GM12878 (cell line): ENCODE results near the gene SCN8A. TPM values are rescaled to one million over a fixed set of nuclear protein-coding genes. Genes with fewer than 3 reads are reported as not detected.

Source experiments
- ATAC-seq: fragments of 200-7000 bp; cut with Tn5 transposase; 3 replicates; pipeline ENCODE4 v1.9.1; 2020; ENCODE audit warnings: mild to moderate bottlenecking, moderate library complexity
- BruUV-seq: library from RNA; stranded (reverse); fragments of 400-500 nt; replicated peaks from 2 replicates; lab custom pipeline; 2021; lab: Mats Ljungman, UMichigan
- CTCF ChIA-PET: fragments of 300-600 bp; sonication (Branson Sonifier 250); formaldehyde crosslinking; extraction: SDS; loops from one replicate; lab custom pipeline; 2021; ENCODE audit warnings: inconsistent platforms; lab: Yijun Ruan, JAX
- POLR2A ChIA-PET: fragments of 350-600 bp; formaldehyde crosslinking; extraction: SDS; loops from one replicate; lab custom pipeline; 2021; ENCODE audit warnings: inconsistent platforms; lab: Charles Lee
- RAD21 ChIA-PET: fragments of 300-600 bp; sonication (Branson Sonifier 250); formaldehyde crosslinking; loops from one replicate; lab custom pipeline; 2023; ENCODE audit warnings: antibody characterized with exemption; ENCODE audit not compliant: unreplicated experiment; lab: Charles Lee
- SMC1A ChIA-PET: fragments of 300-600 bp; sonication (Branson Sonifier 250); formaldehyde crosslinking; loops from one replicate; lab custom pipeline; 2023; ENCODE audit not compliant: unreplicated experiment, uncharacterized antibody; lab: Charles Lee
- DNase-seq: peaks from one replicate; pipeline ENCODE4 v3.0.0-alpha.2; 2011; ENCODE audit warnings: low read depth, low spot score
- FAIRE-seq: peaks from 3 replicates; lab custom pipeline; 2011; peaks lifted over from hg19 to GRCh38; lab: Jason Lieb, UNC
- H2AFZ ChIP-seq: 2 replicates; pipeline ENCODE4 v1.6.0; 2011; ENCODE audit warnings: low read depth, low read length, control low read depth; ENCODE audit not compliant: control insufficient read depth
- H3K27ac ChIP-seq: 2 replicates; pipeline ENCODE4 v1.5.1; 2011; ENCODE audit warnings: control low read depth; ENCODE audit not compliant: control insufficient read depth, insufficient read depth
- H3K27me3 ChIP-seq, 2 experiments: replicated peaks in 1 of 2; 2 replicates each; pipeline versions ENCODE4 v1.6.0 to v1.6.1; 2011; ENCODE audit warnings: low read length in 1 of 2; ENCODE audit not compliant: control insufficient read depth in 2 of 2, insufficient read depth in 2 of 2
- H3K36me3 ChIP-seq, 2 experiments: 2 replicates each; pipeline ENCODE4 v1.5.1; 2011; ENCODE audit warnings: low read length in 1 of 2; ENCODE audit not compliant: control insufficient read depth in 2 of 2, insufficient read depth in 2 of 2
- H3K4me1 ChIP-seq: 2 replicates; pipeline ENCODE4 v1.6.1; 2011; ENCODE audit warnings: mild to moderate bottlenecking, low read length, moderate library complexity, mixed read lengths; ENCODE audit not compliant: control insufficient read depth, insufficient read depth
- H3K4me2 ChIP-seq: 2 replicates; pipeline ENCODE4 v1.6.0; 2011; ENCODE audit warnings: control low read depth; ENCODE audit not compliant: control insufficient read depth, insufficient read depth
- H3K4me3 ChIP-seq: fragments of 200-600 bp; sonication (generic); 2 replicates; pipeline ENCODE4 v1.5.1; 2016
- H3K79me2 ChIP-seq: 2 replicates; pipeline ENCODE4 v1.6.0; 2011; ENCODE audit warnings: low read length; ENCODE audit not compliant: control insufficient read depth, insufficient read depth
- H3K9ac ChIP-seq: 2 replicates; pipeline ENCODE4 v1.8.0; 2011; ENCODE audit warnings: low read length, control low read depth, mixed read lengths; ENCODE audit not compliant: control insufficient read depth, insufficient read depth
- H3K9me3 ChIP-seq: replicated peaks from 3 replicates; pipeline ENCODE4 v1.5.1; 2011; ENCODE audit warnings: mild to moderate bottlenecking, low read length; ENCODE audit not compliant: control insufficient read depth, insufficient read depth
- H4K20me1 ChIP-seq: 2 replicates; pipeline ENCODE4 v1.6.0; 2011; ENCODE audit not compliant: control insufficient read depth, insufficient read depth
- BCL11A ChIP-seq: IDR thresholded peaks from 2 replicates; pipeline ENCODE4 v1.6.1; 2011; ENCODE audit warnings: low read depth, low read length
- EED ChIP-seq: sonication (generic); IDR thresholded peaks from 2 replicates; pipeline ENCODE4 v1.6.1; 2016; ENCODE audit warnings: antibody characterized with exemption, low read depth
- IKZF1 ChIP-seq: fragments of 450-650 bp; conservative IDR thresholded peaks from 2 replicates; pipeline ENCODE4 v1.6.1; 2017; ENCODE audit warnings: antibody characterized with exemption, mild to moderate bottlenecking
- JUNB ChIP-seq: IDR thresholded peaks from 2 replicates; pipeline ENCODE4 v1.6.1; 2016; ENCODE audit warnings: antibody characterized with exemption, mild to moderate bottlenecking
- NBN ChIP-seq: fragments of 450-650 bp; IDR thresholded peaks from 2 replicates; pipeline ENCODE4 v1.6.1; 2016
- POLR2AphosphoS2 ChIP-seq: IDR thresholded peaks from 2 replicates; pipeline ENCODE4 v1.6.1; 2011; ENCODE audit warnings: low read depth, mild to moderate bottlenecking, low read length, improper control_type of control experiment, moderate library complexity
- WGBS: methylation state at CpG from one replicate; pipeline ENCODE4 v1.1.6; 2016; ENCODE audit warnings: low lambda C conversion rate; ENCODE audit not compliant: insufficient replicate concordance, insufficient coverage; ENCODE audit errors: missing lambda C conversion rate; 5-methylcytosine and 5-hydroxymethylcytosine counted together
- in situ Hi-C: fragments of 300-500 bp; cut with MboI; formaldehyde crosslinking; loops from 9 replicates; pipeline ENCODE4 v1.14.3; 2018; ENCODE audit warnings: mixed read lengths
- intact Hi-C: fragments of 100-400 bp; cut with micrococcal nuclease; formaldehyde crosslinking; loops from one replicate; pipeline ENCODE4 v1.14.2; 2022; ENCODE audit not compliant: unreplicated experiment
- polyA plus RNA-seq, 11 experiments: library from polyadenylated mRNA; depleted of rRNA in 4 of 11; unstranded in 6 of 11; stranded (reverse) in 5 of 11; fragments of >200 nt; fragmentation: Nextera tagmentation in 4 of 11; fragmentation: Illumina TruSeq in 1 of 11; extraction: Ambion mirVana in 4 of 11; extraction: Trizol in 1 of 11; gene quantifications; 1 replicate in 1 of 11; 2 replicates in 10 of 11; pipeline versions ENCODE4 v1.2.1 to v1.2.3, GENCODE V29; 2011 to 2016; ENCODE audit warnings: inconsistent platforms in 2 of 11, missing spikeins in 2 of 11, low read depth in 1 of 11
- total RNA-seq, 4 experiments: library from RNA; depleted of rRNA in 3 of 4; stranded (reverse); fragments of >200 nt in 3 of 4; fragmentation: Illumina TruSeq in 1 of 4; extraction: Trizol in 1 of 4; gene quantifications; 2 replicates each; pipeline versions ENCODE4 v1.2.1 to v1.2.3, GENCODE V29; 2013 to 2021
- TF ChIP-seq, protein P1 (sequence below): fragments of 450-650 bp; IDR thresholded peaks from 2 replicates; pipeline ENCODE4 v1.6.1; 2017; ENCODE audit warnings: mild to moderate bottlenecking, moderate library complexity
- TF ChIP-seq, protein P2 (sequence below): fragments of 150-350 bp; IDR thresholded peaks from 2 replicates; pipeline ENCODE4 v1.6.1; 2016; ENCODE audit warnings: low read depth, low read length
- TF ChIP-seq, protein P3 (sequence below): fragments of 450-650 bp; IDR thresholded peaks from 2 replicates; pipeline ENCODE4 v1.6.1; 2017; ENCODE audit warnings: low read depth, mild to moderate bottlenecking, moderate library complexity
- TF ChIP-seq, protein P4 (sequence below): fragments of 150-350 bp; IDR thresholded peaks from 2 replicates; pipeline ENCODE4 v1.6.1; 2014; ENCODE audit warnings: mild to moderate bottlenecking, low read depth, low read length
- TF ChIP-seq, protein P5 (sequence below): fragments of 450-650 bp; IDR thresholded peaks from 2 replicates; pipeline ENCODE4 v1.6.1; 2017; ENCODE audit warnings: borderline replicate concordance

The SCN8A gene
- total and polyA plus RNA-seq, 10 of the 15 experiments (the other 5 are each of a cell fraction or from before 2014, with no cell fraction given), result 0.02 to 0.23 (median 0.06) TPM; not detected in 2

DNA sequence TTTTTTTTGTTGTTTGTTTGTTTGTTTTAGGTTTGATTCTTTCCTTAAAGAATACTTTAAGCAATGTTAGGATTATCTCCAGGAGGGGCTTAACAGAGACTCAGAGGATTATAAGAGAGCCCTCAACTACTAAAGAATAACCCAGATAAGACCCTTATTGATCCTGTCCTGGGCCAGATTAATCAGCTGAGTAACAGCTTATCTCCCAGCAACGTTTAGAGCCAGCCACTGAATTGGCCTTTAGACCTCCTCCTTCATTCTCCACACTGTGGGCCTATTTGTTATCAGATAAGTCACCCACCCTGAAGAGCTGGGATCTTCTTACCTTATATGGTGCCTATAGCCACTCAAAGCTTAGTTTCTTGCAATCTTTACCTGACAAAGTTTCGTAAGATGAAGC is 186.4 kb downstream of the SCN8A start (continued):
- TF ChIP-seq, protein P1, sequence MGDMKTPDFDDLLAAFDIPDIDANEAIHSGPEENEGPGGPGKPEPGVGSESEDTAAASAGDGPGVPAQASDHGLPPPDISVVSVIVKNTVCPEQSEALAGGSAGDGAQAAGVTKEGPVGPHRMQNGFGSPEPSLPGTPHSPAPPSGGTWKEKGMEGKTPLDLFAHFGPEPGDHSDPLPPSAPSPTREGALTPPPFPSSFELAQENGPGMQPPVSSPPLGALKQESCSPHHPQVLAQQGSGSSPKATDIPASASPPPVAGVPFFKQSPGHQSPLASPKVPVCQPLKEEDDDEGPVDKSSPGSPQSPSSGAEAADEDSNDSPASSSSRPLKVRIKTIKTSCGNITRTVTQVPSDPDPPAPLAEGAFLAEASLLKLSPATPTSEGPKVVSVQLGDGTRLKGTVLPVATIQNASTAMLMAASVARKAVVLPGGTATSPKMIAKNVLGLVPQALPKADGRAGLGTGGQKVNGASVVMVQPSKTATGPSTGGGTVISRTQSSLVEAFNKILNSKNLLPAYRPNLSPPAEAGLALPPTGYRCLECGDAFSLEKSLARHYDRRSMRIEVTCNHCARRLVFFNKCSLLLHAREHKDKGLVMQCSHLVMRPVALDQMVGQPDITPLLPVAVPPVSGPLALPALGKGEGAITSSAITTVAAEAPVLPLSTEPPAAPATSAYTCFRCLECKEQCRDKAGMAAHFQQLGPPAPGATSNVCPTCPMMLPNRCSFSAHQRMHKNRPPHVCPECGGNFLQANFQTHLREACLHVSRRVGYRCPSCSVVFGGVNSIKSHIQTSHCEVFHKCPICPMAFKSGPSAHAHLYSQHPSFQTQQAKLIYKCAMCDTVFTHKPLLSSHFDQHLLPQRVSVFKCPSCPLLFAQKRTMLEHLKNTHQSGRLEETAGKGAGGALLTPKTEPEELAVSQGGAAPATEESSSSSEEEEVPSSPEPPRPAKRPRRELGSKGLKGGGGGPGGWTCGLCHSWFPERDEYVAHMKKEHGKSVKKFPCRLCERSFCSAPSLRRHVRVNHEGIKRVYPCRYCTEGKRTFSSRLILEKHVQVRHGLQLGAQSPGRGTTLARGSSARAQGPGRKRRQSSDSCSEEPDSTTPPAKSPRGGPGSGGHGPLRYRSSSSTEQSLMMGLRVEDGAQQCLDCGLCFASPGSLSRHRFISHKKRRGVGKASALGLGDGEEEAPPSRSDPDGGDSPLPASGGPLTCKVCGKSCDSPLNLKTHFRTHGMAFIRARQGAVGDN, result no peak
- TF ChIP-seq POLR2AphosphoS2, result no peak

DNA sequence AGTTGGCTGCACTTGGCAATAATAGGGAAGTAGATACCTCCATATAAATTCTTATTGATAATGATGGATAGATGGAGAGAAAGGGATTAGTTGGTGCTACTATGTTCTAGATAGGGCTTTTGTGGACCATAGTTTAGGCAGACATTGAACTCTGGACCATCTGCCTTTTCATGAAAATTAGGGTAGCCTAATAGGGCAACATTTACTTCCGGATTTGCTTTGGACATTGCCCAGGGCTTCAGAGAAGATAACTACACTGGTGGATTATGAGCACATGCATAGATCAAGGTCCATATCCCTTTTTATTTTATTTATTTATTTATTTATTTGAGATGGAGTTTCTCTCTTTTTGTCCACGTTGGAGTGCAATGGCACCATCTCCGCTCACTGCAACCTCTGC is 186.9 kb downstream of the SCN8A start:
- ATAC-seq, result no peak
- no peak for DNase-seq
- ChIA-PET CTCF (interaction anchor here (0.7 kb wide), 2 partner anchors 30 to 357 kb away, joined by 3 read pairs; no protein-coding TSS in a partner anchor), RAD21 (no interaction called here), POLR2A (no interaction called here), SMC1A (no interaction called here)
- no peak overlapping the region for H2AFZ ChIP-seq
- no peaks in the 10 kb centered on the region for H3K79me2 ChIP-seq
- no peaks in the 10 kb centered on the region for H4K20me1 ChIP-seq
- no peak overlapping the region for H3K4me2 ChIP-seq
- BruUV-seq, result no TSS peak
- H3K36me3 ChIP-seq, result no peaks in the 10 kb centered on the region
- WGBS, result 39% methylated on average over 3 of the region's 3 CpGs
- in situ Hi-C loops, result no loop called here
- no peaks in the 10 kb centered on the region for H3K9me3 ChIP-seq
- no peak for FAIRE-seq
- no peak overlapping the region for H3K9ac ChIP-seq
- no peak overlapping the region for H3K4me3 ChIP-seq
- no peak overlapping the region for H3K27ac ChIP-seq
- intact Hi-C loops, result no loop called here
- H3K4me1 ChIP-seq, result no peaks in the 10 kb centered on the region
- no peaks in the 10 kb centered on the region; a peak in 1 of 4 replicates for H3K27me3 ChIP-seq
- TF ChIP-seq, protein P2, sequence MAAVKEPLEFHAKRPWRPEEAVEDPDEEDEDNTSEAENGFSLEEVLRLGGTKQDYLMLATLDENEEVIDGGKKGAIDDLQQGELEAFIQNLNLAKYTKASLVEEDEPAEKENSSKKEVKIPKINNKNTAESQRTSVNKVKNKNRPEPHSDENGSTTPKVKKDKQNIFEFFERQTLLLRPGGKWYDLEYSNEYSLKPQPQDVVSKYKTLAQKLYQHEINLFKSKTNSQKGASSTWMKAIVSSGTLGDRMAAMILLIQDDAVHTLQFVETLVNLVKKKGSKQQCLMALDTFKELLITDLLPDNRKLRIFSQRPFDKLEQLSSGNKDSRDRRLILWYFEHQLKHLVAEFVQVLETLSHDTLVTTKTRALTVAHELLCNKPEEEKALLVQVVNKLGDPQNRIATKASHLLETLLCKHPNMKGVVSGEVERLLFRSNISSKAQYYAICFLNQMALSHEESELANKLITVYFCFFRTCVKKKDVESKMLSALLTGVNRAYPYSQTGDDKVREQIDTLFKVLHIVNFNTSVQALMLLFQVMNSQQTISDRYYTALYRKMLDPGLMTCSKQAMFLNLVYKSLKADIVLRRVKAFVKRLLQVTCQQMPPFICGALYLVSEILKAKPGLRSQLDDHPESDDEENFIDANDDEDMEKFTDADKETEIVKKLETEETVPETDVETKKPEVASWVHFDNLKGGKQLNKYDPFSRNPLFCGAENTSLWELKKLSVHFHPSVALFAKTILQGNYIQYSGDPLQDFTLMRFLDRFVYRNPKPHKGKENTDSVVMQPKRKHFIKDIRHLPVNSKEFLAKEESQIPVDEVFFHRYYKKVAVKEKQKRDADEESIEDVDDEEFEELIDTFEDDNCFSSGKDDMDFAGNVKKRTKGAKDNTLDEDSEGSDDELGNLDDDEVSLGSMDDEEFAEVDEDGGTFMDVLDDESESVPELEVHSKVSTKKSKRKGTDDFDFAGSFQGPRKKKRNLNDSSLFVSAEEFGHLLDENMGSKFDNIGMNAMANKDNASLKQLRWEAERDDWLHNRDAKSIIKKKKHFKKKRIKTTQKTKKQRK, result no peak
- TF ChIP-seq IKZF1, result no peak
- no peak for TF ChIP-seq NBN
- TF ChIP-seq, protein P3, sequence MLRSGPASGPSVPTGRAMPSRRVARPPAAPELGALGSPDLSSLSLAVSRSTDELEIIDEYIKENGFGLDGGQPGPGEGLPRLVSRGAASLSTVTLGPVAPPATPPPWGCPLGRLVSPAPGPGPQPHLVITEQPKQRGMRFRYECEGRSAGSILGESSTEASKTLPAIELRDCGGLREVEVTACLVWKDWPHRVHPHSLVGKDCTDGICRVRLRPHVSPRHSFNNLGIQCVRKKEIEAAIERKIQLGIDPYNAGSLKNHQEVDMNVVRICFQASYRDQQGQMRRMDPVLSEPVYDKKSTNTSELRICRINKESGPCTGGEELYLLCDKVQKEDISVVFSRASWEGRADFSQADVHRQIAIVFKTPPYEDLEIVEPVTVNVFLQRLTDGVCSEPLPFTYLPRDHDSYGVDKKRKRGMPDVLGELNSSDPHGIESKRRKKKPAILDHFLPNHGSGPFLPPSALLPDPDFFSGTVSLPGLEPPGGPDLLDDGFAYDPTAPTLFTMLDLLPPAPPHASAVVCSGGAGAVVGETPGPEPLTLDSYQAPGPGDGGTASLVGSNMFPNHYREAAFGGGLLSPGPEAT, result no peak
- TF ChIP-seq BCL11A, result no peak
- TF ChIP-seq, protein P4, sequence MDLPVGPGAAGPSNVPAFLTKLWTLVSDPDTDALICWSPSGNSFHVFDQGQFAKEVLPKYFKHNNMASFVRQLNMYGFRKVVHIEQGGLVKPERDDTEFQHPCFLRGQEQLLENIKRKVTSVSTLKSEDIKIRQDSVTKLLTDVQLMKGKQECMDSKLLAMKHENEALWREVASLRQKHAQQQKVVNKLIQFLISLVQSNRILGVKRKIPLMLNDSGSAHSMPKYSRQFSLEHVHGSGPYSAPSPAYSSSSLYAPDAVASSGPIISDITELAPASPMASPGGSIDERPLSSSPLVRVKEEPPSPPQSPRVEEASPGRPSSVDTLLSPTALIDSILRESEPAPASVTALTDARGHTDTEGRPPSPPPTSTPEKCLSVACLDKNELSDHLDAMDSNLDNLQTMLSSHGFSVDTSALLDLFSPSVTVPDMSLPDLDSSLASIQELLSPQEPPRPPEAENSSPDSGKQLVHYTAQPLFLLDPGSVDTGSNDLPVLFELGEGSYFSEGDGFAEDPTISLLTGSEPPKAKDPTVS, result no peak
- no peak for TF ChIP-seq EED
- no peak for TF ChIP-seq JUNB
- TF ChIP-seq, protein P5, sequence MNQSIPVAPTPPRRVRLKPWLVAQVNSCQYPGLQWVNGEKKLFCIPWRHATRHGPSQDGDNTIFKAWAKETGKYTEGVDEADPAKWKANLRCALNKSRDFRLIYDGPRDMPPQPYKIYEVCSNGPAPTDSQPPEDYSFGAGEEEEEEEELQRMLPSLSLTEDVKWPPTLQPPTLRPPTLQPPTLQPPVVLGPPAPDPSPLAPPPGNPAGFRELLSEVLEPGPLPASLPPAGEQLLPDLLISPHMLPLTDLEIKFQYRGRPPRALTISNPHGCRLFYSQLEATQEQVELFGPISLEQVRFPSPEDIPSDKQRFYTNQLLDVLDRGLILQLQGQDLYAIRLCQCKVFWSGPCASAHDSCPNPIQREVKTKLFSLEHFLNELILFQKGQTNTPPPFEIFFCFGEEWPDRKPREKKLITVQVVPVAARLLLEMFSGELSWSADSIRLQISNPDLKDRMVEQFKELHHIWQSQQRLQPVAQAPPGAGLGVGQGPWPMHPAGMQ, result no peak
